Measurements from ENCODE around the gene UBE2F.
"Not testable (repeated sequence)": the region's sequence is repeated elsewhere in the genome, so short reads cannot be mapped to it uniquely, and the experiment has no call there.

Gene UBE2F

GRCh38 chr2:238057696-238058575 is 91.1 kb downstream of the UBE2F start:
- not testable (repeated sequence) for DNase-seq

- DNase-seq, result no peak
Observed at GRCh38 chr2:238059505-238059904, 92.7 kb downstream of the UBE2F start.

- DNase-seq, result no peak
Observed at GRCh38 chr2:238060096-238060541, 93.3 kb downstream of the UBE2F start.

GRCh38 chr2:238060542-238061314 is 93.9 kb downstream of the UBE2F start, which contains the start of gene SCLY:
Gene SCLY (plus strand): TSS chr2:238061001. CDS start chr2:238061055, 54 bp downstream.
- DNase-seq, result peak; percentile 97

- DNase-seq, result peak; percentile 31
Observed at GRCh38 chr2:238061315-238062202, 94.7 kb downstream of the UBE2F start.

- no peak for DNase-seq
Observed at GRCh38 chr2:238063414-238064189, 96.8 kb downstream of the UBE2F start.

GRCh38 chr2:238064376-238064775 is 97.6 kb downstream of the UBE2F start:
- DNase-seq, result no peak

- no peak for DNase-seq
Observed at GRCh38 chr2:238065071-238065846, 98.4 kb downstream of the UBE2F start.

GRCh38 chr2:238066218-238066617 is 99.4 kb downstream of the UBE2F start:
- no peak for DNase-seq

- DNase-seq, result not testable (repeated sequence)
Observed at GRCh38 chr2:238066718-238067117, 99.9 kb downstream of the UBE2F start.

GRCh38 chr2:238067939-238068338 is 101.1 kb downstream of the UBE2F start:
- DNase-seq, result no peak

- no peak for DNase-seq
Observed at GRCh38 chr2:238069021-238069709, 102.4 kb downstream of the UBE2F start.

GRCh38 chr2:238069877-238070276 is 103.1 kb downstream of the UBE2F start:
- DNase-seq, result no peak

- DNase-seq, result no peak
Observed at GRCh38 chr2:238075397-238075796, 108.6 kb downstream of the UBE2F start.

GRCh38 chr2:238077292-238077691 is 110.5 kb downstream of the UBE2F start:
- no peak for DNase-seq

- DNase-seq, result no peak
Observed at GRCh38 chr2:238079874-238080327, 113.1 kb downstream of the UBE2F start.

GRCh38 chr2:238080518-238080917 is 113.7 kb downstream of the UBE2F start:
- no peak for DNase-seq

- DNase-seq, result no peak
Observed at GRCh38 chr2:238081150-238081549, 114.3 kb downstream of the UBE2F start.

- no peak for DNase-seq
Observed at GRCh38 chr2:238081561-238081960, 114.7 kb downstream of the UBE2F start.

- DNase-seq, result no peak
Observed at GRCh38 chr2:238082151-238082550, 115.3 kb downstream of the UBE2F start.

Measured in activated CD4-positive, alpha-beta T cell treated with anti-CD3 and anti-CD28 coated beads, Interleukin-2, amount 50 U/mL, for 16 hours (primary cell).